Measurements from ENCODE around the gene TRIM68. TPM values are rescaled to one million over a fixed set of nuclear protein-coding genes. Genes with fewer than 3 reads are reported as not detected.

Gene TRIM68
- polyA plus RNA-seq, 2 of the 4 experiments (the other 2 are of a cell fraction) = 9.6 to 10.8 TPM

DNA sequence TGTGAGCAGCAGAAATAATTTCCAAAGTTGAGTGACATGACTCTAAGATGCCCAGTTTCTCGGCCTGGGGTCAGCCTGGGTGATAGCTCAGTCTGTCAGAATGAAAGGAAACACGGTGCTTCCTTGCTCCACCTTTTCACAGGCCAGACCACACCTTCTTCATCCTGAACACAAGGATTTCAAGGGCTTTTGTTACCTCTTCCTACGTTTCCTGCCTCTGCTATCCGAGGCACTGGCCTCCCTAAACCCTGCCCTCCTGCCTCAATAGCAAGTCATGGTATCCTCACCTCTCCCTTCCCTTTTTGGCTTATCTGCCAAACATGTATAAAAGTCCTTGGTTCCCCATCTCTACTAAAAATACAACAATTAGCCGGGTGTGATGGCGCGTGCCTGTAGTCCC is 34.0 kb upstream of the TRIM68 start:
- POLR2A ChIA-PET = no interaction called here
- Histone ChIP-seq H3K9me3 (no peaks in the 10 kb centered on the region), H3K4me1 (no peaks in the 10 kb centered on the region), H3K27ac (no peak overlapping the region), H3K4me3 (no peak overlapping the region), H3K4me2 (no peak overlapping the region)
- TF ChIP-seq CBX2 (IDR thresholded peaks at IDR 0.05; ENCODE audit: borderline replicate concordance, low read depth) = no peak
- TF ChIP-seq MYC (IDR thresholded peaks at IDR 0.05; ENCODE audit: borderline replicate concordance, low read length) = no peak
- TF ChIP-seq HOXA7 (CRISPR knock-in tag; IDR thresholded peaks at IDR 0.05) = no peak
- no peak for TF ChIP-seq RAD21 (conservative IDR thresholded peaks at IDR 0.05 in 1 of 2, IDR thresholded peaks at IDR 0.05 in 1 of 2)
- no peak for TF ChIP-seq SREBF2 (IDR thresholded peaks at IDR 0.05)
- TF ChIP-seq CEBPB (IDR thresholded peaks at IDR 0.05) = no peak
- no peak for TF ChIP-seq MAFK (IDR thresholded peaks at IDR 0.05; ENCODE audit: partially characterized antibody)
- TF ChIP-seq, protein P1, sequence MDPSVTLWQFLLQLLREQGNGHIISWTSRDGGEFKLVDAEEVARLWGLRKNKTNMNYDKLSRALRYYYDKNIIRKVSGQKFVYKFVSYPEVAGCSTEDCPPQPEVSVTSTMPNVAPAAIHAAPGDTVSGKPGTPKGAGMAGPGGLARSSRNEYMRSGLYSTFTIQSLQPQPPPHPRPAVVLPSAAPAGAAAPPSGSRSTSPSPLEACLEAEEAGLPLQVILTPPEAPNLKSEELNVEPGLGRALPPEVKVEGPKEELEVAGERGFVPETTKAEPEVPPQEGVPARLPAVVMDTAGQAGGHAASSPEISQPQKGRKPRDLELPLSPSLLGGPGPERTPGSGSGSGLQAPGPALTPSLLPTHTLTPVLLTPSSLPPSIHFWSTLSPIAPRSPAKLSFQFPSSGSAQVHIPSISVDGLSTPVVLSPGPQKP (IDR thresholded peaks at IDR 0.05; ENCODE audit: low read depth, low read length) = no peak
- TF ChIP-seq CHD2 (IDR thresholded peaks at IDR 0.05; ENCODE audit: low read length, partially characterized antibody) = no peak
- no peak for TF ChIP-seq HDAC2 (IDR thresholded peaks at IDR 0.05)
- no peak for TF ChIP-seq POLR2A (IDR thresholded peaks at IDR 0.05; ENCODE audit: low read length)
- TF ChIP-seq, protein P2, sequence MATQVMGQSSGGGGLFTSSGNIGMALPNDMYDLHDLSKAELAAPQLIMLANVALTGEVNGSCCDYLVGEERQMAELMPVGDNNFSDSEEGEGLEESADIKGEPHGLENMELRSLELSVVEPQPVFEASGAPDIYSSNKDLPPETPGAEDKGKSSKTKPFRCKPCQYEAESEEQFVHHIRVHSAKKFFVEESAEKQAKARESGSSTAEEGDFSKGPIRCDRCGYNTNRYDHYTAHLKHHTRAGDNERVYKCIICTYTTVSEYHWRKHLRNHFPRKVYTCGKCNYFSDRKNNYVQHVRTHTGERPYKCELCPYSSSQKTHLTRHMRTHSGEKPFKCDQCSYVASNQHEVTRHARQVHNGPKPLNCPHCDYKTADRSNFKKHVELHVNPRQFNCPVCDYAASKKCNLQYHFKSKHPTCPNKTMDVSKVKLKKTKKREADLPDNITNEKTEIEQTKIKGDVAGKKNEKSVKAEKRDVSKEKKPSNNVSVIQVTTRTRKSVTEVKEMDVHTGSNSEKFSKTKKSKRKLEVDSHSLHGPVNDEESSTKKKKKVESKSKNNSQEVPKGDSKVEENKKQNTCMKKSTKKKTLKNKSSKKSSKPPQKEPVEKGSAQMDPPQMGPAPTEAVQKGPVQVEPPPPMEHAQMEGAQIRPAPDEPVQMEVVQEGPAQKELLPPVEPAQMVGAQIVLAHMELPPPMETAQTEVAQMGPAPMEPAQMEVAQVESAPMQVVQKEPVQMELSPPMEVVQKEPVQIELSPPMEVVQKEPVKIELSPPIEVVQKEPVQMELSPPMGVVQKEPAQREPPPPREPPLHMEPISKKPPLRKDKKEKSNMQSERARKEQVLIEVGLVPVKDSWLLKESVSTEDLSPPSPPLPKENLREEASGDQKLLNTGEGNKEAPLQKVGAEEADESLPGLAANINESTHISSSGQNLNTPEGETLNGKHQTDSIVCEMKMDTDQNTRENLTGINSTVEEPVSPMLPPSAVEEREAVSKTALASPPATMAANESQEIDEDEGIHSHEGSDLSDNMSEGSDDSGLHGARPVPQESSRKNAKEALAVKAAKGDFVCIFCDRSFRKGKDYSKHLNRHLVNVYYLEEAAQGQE (IDR thresholded peaks at IDR 0.05) = no peak
- TF ChIP-seq NR3C1 (IDR thresholded peaks at IDR 0.05) = no peak
- no peak for TF ChIP-seq TFCP2L1 (CRISPR knock-in tag; IDR thresholded peaks at IDR 0.05)
- TF ChIP-seq NPAS2 (CRISPR knock-in tag; IDR thresholded peaks at IDR 0.05; ENCODE audit: borderline replicate concordance) = no peak
- TF ChIP-seq ZSCAN20 (CRISPR knock-in tag; IDR thresholded peaks at IDR 0.05) = no peak
- WGBS (ENCODE audit: missing lambda C conversion rate) = 29% methylated on average over 7 of the region's 7 CpGs
- no peak for ATAC-seq
- CTCF ChIA-PET = interaction anchor here (0.7 kb wide), 1 partner anchor 337 kb away, joined by 5 read pairs; no protein-coding TSS in a partner anchor
- FAIRE-seq = no peak
- DNase-seq (ENCODE audit: low read depth in 1 of 2, low spot score in 1 of 2) = no peak

DNA sequence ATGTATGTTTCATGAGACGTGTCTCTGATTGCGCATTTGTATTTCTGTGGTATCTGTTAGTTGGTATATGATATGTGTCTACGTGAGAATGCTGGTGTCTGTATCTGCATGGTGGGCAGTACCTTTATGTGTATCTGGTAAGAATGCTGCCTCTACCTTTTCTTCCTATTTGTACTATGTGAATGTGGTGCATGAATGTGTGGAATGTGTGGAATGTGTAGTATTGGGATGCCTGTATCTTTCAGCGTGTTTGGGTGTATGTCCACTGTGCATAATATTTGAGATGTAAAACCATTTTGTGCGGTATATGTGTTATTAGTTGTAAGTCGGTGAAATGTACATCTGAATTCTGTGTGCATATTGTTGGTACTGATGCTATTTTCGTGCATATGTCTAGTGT is 33.5 kb upstream of the TRIM68 start:
- POLR2A ChIA-PET = no interaction called here
- Histone ChIP-seq H3K4me2 (no peak overlapping the region), H3K27ac (no peak overlapping the region), H3K4me3 (no peak overlapping the region), H3K9me3 (no peaks in the 10 kb centered on the region), H3K4me1 (no peaks in the 10 kb centered on the region)
- 37% methylated on average over 7 of the region's 7 CpGs for WGBS (ENCODE audit: missing lambda C conversion rate)
- ATAC-seq (no peak), FAIRE-seq (no peak), DNase-seq (ENCODE audit: low read depth in 1 of 2, low spot score in 1 of 2) (no peak)
- TF ChIP-seq ZFP36 (IDR thresholded peaks at IDR 0.05; ENCODE audit: borderline replicate concordance, partially characterized antibody) (no peak), JUN (IDR thresholded peaks at IDR 0.05) (no peak), KDM1A (IDR thresholded peaks at IDR 0.05; ENCODE audit: low read depth) (no peak), PHF8 (IDR thresholded peaks at IDR 0.05; ENCODE audit: borderline replicate concordance, low read depth) (no peak), POLR2AphosphoS2 (conservative IDR thresholded peaks at IDR 0.05; ENCODE audit: low read length) (no peak)
- CTCF ChIA-PET = no interaction called here

DNA sequence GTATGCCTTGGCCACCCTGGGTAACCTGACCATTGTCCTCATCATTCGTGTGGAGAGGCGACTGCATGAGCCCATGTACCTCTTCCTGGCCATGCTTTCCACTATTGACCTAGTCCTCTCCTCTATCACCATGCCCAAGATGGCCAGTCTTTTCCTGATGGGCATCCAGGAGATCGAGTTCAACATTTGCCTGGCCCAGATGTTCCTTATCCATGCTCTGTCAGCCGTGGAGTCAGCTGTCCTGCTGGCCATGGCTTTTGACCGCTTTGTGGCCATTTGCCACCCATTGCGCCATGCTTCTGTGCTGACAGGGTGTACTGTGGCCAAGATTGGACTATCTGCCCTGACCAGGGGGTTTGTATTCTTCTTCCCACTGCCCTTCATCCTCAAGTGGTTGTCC is 31.9 kb upstream of the TRIM68 start:
- ATAC-seq (no peak), DNase-seq (ENCODE audit: low read depth in 1 of 2, low spot score in 1 of 2) (no peak), FAIRE-seq (no peak)
- CTCF ChIA-PET = no interaction called here
- 28% methylated on average over 6 of the region's 6 CpGs for WGBS (ENCODE audit: missing lambda C conversion rate)
- Histone ChIP-seq H3K4me2 (no peak overlapping the region), H3K4me1 (no peaks in the 10 kb centered on the region), H3K4me3 (no peak overlapping the region), H3K9me3 (no peaks in the 10 kb centered on the region), H3K27ac (no peak overlapping the region)
- TF ChIP-seq RCOR1 (IDR thresholded peaks at IDR 0.05; ENCODE audit: low read depth, low read length) = no peak
- TF ChIP-seq, protein P3, sequence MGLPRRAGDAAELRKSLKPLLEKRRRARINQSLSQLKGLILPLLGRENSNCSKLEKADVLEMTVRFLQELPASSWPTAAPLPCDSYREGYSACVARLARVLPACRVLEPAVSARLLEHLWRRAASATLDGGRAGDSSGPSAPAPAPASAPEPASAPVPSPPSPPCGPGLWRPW (IDR thresholded peaks at IDR 0.05) = no peak
- TF ChIP-seq CBX2 (IDR thresholded peaks at IDR 0.05; ENCODE audit: borderline replicate concordance, low read depth) = no peak
- TF ChIP-seq SMC3 (IDR thresholded peaks at IDR 0.05) = no peak
- TF ChIP-seq, protein P4, sequence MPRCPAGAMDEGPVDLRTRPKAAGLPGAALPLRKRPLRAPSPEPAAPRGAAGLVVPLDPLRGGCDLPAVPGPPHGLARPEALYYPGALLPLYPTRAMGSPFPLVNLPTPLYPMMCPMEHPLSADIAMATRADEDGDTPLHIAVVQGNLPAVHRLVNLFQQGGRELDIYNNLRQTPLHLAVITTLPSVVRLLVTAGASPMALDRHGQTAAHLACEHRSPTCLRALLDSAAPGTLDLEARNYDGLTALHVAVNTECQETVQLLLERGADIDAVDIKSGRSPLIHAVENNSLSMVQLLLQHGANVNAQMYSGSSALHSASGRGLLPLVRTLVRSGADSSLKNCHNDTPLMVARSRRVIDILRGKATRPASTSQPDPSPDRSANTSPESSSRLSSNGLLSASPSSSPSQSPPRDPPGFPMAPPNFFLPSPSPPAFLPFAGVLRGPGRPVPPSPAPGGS (IDR thresholded peaks at IDR 0.05) = no peak
- no peak for TF ChIP-seq HOXB5 (CRISPR knock-in tag; IDR thresholded peaks at IDR 0.05)
- TF ChIP-seq HOXA7 (CRISPR knock-in tag; IDR thresholded peaks at IDR 0.05) = no peak
- TF ChIP-seq, protein P5, sequence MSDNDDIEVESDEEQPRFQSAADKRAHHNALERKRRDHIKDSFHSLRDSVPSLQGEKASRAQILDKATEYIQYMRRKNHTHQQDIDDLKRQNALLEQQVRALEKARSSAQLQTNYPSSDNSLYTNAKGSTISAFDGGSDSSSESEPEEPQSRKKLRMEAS (IDR thresholded peaks at IDR 0.05) = no peak
- no peak for TF ChIP-seq JUN (IDR thresholded peaks at IDR 0.05)
- TF ChIP-seq CHD2 (IDR thresholded peaks at IDR 0.05; ENCODE audit: low read length, partially characterized antibody) = no peak
- TF ChIP-seq FOXS1 (CRISPR knock-in tag; IDR thresholded peaks at IDR 0.05) = no peak
- no peak for TF ChIP-seq ESRRA (IDR thresholded peaks at IDR 0.05; ENCODE audit: borderline replicate concordance, low read length)
- no peak for TF ChIP-seq NFE2L2 (conservative IDR thresholded peaks at IDR 0.05; ENCODE audit: low read length)
- TF ChIP-seq PHF8 (IDR thresholded peaks at IDR 0.05; ENCODE audit: borderline replicate concordance, low read depth) = no peak
- no peak for TF ChIP-seq KDM1A (IDR thresholded peaks at IDR 0.05; ENCODE audit: low read depth)
- no peak for TF ChIP-seq MAFK (IDR thresholded peaks at IDR 0.05; ENCODE audit: partially characterized antibody)
- no peak for TF ChIP-seq RAD21 (conservative IDR thresholded peaks at IDR 0.05 in 1 of 2, IDR thresholded peaks at IDR 0.05 in 1 of 2)
- no peak for TF ChIP-seq RFX5 (IDR thresholded peaks at IDR 0.05)
- POLR2A ChIA-PET = no interaction called here
